Fibroblast of skin of scalp (primary cell): ENCODE data around the gene SPATA32. TPM values are rescaled to one million over a fixed set of nuclear protein-coding genes. Genes with fewer than 3 reads are reported as not detected.
"Not testable (repeated sequence)": the region's sequence is repeated elsewhere in the genome, so short reads cannot be mapped to it uniquely, and the experiment has no call there.

ENCODE experiments used
- DNase-seq: peaks from one replicate; pipeline ENCODE4 v3.0.0-alpha.2; 2013
- polyA plus RNA-seq, 2 experiments: library from polyadenylated mRNA; unstranded; fragments of 120-200 nt; gene quantifications; one replicate each; pipeline ENCODE4 v1.2.1, GENCODE V29; 2013; ENCODE audit not compliant: insufficient read length in 2 of 2

The SPATA32 gene, protein sequence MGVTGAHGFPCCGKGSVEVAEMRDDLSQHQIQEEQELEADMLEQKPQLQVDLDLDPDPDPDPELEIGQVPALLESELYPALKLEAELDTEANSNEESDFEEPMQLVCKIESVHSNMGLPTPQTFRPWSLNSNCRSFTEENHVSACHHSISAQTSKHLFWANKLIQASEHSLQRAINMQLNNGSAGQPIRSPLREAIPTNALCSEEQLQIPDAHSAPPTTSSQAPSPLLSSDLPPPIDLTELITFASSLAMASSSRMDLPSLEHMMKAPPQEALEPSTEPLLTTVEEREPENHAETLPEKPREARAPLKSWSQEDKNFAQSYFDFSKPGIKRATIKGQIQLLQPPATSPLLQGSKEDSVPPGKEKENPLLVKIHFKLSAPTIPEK
- not detected for polyA plus RNA-seq (2013, experiment 1 of 2; ENCODE audit: insufficient read length)
- not detected for polyA plus RNA-seq (2013, experiment 2 of 2; ENCODE audit: insufficient read length)

DNA sequence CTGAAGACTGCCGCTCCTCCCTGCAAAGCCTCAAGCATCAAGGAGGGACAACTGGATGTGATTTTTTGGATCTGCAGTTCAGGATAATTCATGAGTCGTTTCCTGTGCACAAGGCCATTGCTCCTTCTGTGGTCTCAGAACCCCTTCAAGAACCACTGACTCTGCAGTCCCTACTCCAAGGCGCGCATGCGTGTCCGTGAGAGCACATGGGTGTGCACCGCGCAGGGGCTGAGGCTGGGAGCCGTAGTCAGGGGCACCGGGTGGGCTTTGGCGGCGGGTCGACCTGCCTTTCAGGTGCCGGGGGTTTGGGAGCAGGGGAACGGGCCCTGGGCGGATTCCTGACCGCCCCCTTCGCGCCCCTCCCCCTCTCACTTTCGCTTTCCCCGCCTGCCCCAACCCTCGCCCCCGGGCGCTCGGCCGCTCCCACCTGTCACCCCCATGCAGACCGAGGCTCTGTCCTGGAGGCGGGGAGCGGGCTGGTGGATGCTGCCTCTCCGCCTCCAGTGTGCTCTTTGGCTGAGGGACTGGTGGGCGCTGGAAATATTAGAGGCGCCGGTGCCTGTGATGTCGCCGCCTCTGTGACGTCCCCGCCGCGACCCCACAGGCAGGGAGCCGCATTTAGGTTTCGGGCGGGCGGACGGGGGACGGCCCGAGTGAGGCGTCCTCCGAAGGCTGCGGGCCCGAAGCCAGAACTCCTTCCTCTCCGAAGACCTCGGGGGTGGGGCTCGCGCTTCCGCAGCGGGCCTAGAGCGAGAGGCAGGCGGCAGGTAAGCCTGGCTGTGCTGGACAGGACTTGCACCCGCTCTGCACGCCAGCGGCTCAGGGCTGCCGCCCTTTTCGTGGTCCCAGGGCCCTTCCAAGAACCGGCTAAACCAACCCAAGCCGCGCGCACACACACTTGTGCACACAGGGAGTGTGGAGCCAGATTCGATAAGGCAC lies at the start of gene SPATA32:
Gene SPATA32 (minus strand): TSS at position 518 of the 939 bp plus-strand sequence. CDS start 78 bp downstream, at position 440.
- DNase-seq: no peak

DNA sequence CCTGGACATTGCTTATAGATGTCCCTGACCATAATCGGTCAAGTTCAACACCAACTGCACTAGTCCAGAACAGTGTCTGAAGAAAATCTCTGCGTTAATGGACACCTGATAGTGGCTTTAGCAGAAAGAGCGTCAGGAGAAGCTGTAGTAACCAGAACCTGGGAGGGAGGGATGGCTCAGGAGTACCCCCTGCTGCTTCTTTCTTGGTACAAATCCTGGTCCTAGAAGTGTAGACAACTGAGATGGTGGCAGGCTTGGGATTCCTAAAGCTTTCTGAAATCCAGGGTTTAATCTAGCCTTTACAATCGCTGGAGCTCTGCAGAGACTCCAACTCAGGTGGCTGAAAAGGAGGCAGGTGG lies 49.5 kb upstream of the SPATA32 start:
- no peak for DNase-seq

DNA sequence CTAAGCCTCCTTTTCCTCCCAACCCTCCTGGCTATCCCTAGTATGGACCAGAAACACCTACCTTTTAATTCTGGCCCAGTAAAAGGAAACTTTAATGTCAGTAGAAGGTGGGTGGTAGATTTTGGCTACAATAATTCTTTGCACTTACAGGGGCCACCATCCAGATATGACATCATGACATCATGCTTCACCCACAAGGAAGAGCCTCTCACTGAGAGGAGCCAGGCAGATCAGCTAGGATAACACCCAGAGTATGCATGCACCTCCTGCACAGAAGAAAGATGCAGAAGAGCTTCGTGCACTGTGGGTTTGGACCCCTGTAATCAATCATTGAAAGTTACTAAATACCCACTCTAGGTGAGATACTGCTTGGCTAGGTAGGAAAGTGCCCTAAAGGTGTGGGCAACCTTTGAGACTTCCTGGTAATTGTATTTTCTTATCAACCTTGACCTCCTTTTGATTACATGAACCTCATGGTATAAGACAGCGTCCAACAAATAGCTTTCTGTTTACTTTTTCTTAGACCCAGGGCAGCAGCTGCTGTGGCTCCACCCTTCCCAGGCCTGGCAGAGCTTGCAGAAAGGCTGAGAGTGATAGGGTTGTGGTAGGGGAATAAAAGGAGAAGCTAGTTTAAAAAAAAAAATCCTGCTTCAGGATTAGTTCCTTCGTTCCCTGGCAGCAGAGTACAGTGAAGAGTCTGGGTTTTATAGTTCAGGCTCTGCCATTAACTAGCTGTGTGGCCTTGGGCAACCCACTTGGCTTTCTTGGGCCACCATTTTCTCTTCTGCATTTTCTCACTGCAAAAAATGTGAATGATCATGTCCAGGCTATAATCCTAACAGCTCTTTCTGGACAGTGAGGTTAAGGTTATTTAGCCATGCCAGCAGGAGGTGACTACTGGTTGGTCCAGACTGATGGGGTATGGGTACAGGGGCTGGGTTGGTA lies 48.8 kb upstream of the SPATA32 start:
- no peak for DNase-seq

DNA sequence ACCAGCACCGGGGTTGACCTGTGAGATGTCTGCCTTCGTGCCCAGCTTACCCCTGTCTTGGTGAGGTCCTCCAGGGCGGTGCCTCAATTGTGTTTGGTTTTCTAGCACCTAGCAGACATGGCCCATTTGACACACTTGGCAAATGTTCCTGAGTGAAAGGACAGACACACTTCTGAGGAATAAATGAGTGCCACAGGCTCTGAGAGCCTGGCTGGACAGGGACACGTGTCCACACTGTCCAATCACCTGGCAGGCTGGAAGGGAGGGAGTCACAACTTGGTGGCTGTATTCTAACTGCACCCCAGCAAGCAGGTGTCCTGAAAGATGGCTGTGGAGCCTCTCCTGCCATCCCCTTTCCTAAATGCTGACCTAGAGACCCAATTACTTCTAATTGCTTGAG lies 47.5 kb upstream of the SPATA32 start:
- no peak for DNase-seq

DNA sequence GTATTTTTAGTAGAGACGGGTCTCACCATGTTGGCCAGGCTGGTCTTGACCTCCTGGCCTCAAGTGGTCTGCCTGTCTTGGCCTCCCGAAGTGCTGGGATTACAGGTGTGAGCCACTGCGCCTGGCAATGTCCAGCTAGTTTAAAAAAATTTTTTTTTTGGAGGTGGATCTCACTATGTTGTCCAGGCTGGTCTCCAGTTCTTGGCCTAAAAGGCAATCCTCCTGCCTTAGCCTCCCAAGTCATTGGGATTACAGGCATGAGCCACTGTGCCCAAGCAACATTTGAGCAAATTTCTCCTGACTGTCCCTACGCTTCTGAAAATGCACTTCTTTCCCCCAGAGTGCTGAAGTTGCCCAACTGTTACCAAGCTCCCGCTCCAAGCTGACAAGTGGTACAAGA lies 46.9 kb upstream of the SPATA32 start:
- DNase-seq: no peak

DNA sequence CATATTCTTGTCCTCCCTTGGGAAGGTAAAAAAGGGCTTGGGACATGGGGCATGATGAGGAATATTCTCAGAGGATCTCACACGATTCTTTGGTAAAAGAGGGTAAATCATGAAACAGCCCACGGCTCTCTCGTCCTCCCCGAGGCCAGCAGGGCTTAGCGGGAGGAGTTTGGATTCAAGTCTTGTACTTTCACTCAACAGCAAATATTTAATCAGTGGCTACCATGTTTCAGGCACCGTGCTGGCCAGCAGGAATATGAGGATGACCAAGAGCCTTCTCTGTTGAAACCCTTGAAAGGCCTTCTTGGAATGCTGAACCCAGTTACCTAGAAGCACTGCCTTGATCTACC lies 46.1 kb upstream of the SPATA32 start:
- no peak for DNase-seq

DNA sequence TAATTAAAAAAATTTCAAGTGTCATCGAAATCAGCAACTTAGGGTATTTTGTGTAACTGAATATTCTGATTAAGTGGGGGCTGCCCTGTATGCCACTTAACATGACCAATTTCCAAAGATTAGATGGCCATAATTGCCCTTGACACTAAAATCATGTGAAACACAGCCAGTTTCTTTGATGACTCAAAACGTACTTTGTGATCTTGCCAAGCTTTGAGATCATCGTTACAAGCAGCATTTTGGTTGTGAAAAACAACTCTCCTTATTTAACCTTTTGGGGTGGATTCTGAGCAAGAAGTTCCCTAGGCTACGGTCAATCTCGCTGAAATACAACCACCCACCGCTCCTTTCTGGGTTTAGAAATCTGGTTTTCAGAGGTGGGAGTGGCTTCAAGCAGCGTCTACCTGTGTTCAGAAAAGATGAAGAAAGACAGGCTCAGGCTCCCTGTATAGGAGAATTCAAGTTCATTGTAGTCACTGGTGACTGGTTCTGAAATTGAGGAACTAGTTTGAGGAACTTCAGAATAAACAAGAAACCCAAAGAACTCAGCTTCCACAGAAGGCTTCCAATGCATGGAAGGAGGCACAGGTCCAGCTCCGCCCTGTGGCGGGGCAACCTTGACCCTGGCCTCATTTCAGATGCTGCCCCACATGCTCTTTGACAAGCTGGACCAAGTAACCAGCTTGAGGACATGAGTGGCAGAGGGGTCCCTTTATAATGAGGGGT lies 45.6 kb upstream of the SPATA32 start:
- DNase-seq: peak; percentile 80

DNA sequence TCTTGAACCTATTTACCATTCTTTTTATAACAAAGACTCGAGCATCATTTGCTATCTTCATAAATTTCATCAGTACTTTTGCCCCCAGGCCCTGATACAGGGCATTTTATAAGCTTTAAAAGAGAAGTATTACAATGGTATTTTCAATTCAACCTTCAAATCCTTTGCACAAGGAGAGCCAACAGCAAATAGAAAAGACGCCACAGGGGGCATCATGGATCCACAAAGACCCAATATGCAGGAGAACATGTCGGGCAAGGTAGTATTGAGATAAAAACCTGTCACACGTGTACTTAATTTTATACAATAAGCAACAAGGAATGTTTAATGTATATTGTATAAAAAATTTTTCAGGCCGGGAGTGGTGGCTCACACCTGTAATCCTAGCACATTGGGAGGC lies 44.7 kb upstream of the SPATA32 start:
- no peak for DNase-seq

DNA sequence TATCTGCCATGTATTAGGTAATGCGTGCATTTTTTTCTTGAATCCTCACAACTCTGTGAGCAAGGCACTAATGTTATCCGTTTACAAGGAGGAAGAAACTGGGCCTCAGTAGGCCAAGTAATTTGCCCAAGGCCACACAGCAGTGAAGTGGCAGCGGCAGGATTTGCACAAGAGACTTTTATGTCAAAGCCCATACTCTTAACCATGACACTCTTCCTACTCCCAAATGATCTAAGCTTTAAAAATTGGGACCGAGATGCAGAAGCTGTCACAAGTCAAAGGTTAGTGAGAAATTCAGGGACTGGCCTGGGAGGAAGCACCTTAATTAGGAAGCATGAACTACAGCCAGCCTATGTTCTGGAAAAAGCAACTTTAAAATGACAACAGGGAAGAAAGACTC lies 44.2 kb upstream of the SPATA32 start:
- no peak for DNase-seq

DNA sequence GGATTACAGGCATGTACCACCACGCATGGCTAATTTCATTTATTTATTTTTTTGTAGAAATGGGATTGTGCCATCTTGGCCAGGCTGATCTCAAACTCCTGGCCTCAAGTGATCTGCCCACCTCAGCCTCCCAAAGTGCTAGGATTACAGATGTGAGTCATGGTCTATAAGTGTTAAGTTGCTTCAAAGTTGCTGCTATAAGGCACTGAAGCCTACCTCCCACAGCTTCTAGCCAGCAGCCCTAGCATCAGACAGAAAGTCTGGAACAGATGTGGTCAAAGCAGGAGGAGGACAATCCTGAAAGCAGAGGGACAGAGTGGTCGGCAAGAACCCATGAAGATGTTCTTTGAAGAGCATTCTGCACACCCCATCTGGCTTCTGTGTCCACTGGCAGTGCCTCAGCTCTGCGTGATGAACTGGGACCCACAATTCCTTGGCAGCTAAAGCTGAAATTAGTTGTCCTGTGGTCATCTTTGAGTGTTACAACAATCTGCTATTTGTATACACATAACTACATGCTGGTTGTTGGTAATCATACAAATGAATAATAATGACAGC lies 43.7 kb upstream of the SPATA32 start:
- DNase-seq: peak; percentile 65

DNA sequence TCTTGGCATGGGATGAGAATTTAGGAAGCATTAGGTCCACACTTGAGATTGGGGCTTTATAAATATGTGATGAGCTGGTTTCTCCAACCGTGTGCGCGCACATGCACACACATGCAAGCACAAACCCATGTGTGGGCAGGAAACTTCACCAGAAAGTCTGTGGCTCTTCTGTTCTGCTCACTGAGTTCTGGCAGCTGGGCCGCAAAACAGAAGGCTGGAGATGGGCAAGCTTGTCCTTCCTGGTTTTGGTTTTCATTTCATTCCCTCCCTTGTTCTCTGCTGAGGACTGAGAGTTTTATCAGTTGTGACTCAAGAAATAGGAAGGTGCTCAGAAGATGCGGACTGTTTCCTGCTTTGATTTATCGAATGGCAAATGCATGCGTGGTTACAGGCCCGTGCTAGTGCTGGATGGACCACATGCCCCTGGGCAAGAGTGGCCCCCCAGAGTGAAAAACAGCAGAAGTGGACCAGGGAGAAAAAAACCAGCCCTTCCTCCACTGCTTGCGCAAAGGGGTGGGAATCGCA lies 40.8 kb upstream of the SPATA32 start:
- peak; percentile 55 for DNase-seq

DNA sequence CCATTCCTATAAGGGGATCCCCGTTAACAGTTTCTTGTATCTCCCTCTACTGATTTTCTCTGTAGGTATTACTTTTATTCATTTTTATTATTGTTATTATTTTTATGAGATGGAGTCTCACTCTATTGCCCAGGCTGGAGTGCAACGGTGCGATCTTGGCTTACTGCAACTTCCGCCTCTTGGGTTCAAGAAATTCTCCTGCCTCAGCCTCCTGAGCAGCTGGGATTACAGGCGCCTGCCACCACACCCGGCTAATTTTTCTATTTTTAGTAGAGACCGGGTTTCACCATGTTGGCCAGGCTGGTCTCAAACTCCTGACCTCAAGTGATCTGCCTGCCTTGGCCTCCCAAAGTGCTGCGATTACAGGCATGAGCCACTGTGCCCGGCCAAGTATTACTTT lies 40.3 kb upstream of the SPATA32 start:
- not testable (repeated sequence) for DNase-seq

DNA sequence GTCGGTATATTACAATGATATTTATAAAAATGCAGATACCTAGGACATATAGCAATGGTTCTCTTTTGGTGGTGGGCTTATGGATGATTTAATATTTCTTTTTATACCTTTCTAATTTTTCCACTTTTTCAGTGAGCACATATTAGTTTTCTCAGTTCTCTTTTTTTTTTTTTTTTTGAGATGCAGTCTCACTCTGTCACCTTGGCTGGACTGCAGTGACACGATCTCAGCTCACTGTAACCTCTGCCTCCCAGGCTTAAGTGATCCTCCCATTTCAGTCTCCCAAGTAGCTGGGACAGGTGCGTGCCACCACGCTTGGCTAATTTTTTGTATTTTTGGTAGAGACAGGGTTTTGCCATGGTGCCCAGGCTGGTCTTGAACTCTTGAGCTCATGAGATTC lies 39.8 kb upstream of the SPATA32 start:
- DNase-seq: no peak

DNA sequence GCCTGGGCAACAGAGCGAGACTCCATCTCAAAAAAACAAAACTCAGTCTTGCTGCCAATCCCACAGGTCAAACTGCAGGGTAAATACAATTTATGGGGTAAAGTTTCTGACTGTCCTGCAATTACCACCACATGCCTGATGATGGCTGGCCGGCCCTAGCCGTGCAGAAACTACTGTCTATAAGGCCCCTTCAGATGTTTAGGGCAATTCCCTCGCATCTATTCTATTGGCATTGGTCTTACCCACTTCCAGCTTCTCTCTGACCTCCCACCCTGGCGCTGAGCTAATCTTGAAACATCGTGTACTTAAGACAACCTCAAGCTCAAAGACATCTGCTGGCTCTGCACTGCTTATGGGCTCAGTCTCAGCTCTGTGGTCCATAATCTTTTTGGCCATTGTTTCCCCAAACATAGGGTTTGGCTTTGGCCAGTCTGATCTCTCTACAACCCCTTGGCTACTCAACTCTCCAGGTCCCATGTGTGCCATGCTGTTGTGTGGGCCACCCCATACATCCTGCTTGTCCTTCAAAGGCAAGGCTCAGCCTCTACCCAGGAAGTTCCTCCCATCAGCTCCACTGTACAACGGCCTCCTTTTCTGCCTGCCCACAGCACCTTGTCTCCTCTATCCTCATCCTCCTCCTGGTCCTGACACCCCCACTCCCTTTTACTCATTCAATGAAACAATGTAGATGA lies 38.3 kb upstream of the SPATA32 start:
- no peak for DNase-seq

DNA sequence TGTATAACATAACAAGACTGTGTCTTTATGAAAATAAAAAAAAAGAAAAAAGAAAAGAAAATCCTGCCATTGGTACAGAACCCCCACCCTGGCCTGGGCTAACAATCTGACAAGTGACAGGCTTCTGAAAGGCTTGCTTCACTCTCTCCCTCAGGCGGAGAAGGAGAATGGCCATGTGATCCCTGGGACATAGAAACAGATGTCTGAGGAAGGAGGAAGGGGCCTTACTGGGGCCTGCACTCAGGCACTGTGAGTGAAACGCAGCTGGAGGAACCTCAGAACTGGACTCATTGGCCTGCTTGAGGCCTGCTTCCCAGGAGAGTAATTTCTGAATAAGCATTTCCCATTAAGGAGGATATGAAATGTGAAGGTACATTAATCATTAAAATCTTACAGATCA lies 37.5 kb upstream of the SPATA32 start:
- no peak for DNase-seq

DNA sequence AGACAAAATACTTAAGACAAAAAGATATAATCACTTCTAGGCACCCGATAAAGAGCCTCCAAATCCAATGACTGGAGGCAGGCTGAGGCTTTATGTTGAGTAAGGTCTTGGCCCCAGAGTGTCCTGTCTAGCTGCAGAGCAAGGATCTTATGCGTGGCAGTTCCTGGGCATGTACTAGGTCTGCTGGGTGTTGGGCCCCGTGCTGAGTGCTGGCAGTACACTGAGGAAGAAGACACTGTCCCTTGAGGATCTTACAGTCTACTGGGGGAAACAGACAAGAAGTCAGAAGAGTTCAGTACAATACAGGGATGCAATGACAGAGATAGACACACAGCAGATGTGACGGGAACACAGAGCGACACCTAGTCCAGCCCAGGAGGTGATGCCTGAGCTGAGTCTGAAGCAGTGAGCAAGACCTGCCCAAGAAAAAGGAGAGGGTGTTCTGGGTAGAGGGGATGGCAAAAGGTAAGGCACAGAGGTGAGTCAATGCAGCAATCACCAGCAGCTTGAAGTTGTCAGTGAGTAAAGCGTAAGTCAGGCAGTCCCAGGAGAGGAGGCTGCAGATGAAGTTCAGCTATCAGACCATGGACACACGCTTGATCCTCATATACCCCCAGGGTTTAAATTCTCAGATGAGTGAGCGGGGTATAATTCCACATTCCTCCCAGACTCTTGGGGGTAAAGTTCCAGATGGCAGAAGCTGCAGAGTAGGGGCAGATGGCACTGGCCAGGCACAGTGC lies 36.8 kb upstream of the SPATA32 start:
- peak; percentile 48 for DNase-seq

DNA sequence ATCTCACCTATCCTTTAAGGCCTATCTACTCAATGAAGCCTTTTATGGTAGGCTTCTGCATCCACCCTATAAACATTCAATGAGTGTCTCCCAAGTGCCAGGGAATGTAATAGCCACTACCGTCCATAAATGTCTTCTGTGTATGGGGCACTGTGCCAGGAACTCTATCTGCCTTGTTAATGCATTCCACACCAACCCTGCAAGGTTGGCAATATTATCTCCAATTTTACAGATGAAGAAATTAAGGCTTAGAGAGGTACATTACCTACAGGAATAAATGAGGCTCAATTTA lies 34.9 kb upstream of the SPATA32 start:
- no peak for DNase-seq

DNA sequence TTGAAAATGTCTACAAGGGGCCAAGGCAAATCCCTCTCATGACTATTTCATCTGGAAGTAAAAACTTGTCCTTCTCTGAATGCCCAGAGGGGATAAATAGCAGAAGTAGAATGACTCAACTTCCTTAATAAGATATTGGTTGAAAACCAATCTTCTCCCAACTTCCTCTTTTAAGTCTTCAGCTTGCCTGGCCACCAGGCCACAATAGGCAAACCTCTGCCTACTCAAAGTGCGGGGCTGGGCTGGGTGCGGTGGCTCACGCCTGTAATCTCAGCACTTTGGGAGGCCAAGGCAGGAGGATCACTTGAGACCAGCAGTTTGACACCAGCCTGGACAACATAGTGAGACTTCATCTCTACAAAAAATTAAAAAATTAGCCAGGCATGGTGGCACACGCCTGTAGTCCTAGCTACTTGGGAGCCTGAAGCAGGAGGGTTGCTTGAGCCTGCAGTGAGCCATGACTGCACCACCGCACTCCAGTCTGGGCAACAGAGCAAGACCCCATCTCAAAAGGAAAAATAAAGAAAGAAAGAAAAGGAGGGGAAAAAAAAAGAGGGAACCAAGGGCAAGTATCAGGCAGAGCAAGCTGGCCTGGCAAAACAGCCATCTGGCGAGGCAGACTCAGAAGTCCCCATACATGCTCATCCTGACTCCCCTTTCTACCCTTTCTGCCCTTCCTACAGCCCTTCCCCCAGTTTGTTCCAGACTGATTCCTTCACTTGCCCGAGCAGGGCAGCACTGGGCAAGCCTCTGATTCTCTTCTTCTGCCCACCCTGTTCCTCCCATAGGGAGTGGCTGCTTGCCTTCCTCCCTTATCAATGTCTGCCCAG lies 34.3 kb upstream of the SPATA32 start:
- DNase-seq: peak; percentile 55

DNA sequence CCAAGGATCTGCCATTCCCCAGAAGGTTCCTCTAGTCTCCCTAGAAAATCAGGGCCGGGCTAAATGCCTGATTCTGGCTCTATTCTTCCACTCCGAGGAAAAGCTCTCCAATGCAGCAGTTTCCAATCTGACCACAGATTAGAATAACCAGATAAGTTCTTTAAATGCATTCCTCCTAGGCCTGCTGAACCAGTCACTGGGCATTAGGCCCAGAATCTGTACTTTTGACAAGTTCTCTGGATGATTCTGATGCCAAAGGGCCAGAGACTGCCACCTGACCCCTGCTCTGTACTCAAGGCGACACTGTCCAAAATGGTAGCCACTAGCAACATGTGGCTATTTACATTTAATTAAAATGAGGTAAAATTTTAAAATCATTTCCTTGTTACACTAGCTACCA lies 32.6 kb upstream of the SPATA32 start:
- peak; percentile 78 for DNase-seq
